Measurements from ENCODE around the gene ASH1L.

Gene ASH1L

DNA sequence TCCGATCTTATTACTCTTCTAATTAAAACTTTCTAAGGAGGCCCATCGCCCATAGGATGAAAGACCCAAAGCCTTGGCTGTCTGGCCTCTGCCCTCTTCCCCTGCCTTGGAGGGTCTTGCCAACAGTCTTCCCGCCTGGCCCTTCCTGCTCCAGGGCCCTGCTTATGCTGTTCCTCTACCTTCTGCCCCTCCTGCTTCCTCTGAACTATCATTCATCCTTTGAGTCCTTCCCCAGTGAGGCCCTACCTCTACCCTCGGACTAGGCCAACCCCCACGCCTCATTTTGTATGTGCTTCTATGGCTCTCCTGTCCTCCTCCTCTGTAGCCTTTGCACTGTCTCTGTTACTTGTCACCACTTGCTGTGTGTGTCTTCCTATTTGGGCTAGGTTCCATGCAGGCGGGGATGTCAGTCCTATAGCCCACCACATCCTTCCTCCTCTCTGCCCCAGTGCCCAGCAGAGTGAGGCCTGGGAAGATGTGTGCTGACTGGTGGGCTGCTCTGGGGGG lies 236.5 kb downstream of the ASH1L start:
- DNase-seq: no peak

DNA sequence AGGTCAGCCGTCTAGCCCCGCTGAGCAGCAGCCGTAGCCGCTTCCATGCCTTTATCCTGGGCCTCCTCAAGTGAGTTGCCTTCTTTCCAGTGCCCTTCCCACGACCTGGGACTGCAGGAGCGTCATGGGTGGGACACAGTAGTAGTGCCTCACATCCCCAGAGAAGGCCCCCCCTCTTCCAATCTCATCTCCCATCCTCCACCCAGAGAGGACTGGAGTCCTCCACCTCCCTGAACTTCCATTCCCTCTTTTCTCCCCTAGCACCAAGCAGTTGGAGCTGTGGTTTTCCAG lies 237.1 kb downstream of the ASH1L start:
- DNase-seq: no peak

DNA sequence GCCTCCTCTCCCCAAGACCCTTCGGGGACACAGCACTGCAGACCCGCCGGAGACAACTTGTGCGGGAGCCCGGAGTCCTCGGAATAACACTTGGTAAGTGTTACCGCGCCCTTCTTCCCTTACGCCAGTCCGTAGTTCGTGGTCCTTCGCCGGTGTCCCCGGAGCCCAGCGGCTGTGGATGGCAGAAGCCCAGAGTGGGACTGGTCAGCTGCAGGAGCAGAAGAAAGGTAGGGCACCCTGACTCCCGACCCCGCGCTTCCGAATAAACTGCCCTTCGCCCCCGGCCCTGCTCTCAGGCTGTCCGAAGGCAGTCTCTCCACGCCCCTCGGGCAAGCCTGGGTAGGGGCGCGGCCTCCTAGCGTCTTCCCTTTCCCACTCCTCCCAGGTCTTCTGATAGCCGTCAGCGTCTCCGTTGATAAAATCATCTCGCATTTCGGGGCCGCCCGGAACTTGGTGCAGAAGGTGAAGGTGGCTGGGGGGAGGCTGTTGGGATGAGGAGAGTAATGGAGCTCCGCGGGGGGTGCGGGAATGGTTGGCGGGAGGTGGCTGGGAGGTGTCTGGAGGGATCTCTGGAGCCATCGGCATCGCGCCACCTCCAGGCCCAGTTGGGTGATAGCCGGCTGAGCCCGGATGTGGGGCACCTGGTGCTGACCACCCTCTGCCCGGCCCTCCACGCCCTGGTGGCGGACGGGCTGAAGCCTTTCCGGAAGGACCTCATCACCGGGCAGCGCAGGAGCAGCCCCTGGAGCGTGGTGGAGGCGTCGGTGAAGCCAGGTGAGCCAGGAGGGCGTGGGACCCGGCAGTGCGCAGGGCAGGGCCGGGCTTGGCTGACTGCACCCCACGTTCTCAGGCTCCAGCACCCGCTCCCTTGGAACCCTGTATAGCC lies 237.6 kb downstream of the ASH1L start:
- peak; percentile 83 for DNase-seq

DNA sequence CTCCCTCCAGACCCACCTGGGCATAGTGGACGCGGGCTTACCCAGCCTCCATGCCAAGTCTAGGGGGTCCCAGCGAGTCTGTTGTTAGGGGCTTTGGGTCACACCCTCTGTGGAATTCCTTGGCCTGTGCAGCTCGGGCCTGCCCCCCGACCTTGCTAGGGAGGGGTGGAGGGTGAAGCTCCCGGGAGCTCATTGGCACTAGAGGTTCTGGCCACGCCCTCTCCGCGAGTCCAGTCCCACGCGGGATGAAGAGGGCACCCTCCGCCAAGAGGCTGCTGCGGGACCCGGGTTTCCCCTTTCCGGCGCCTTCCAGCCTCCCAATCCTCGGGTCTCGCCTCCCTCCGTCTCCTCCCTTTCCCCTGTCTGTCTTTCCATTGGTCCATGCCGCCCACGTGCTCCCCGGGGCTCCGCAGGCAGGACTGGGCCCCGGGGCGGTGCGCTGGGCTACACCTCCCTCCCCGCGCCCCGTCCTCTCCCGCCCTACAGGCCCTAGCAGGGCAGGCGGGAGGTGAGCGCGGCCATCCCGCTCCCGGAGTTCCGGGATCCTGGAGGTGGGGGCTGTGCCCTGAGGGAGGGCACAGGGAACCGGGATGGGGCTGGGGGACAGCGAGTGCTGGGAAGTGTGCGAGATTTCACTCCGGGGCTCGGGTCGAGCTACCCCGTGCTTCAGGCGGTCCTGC lies 238.4 kb downstream of the ASH1L start:
- DNase-seq: peak; percentile 98

DNA sequence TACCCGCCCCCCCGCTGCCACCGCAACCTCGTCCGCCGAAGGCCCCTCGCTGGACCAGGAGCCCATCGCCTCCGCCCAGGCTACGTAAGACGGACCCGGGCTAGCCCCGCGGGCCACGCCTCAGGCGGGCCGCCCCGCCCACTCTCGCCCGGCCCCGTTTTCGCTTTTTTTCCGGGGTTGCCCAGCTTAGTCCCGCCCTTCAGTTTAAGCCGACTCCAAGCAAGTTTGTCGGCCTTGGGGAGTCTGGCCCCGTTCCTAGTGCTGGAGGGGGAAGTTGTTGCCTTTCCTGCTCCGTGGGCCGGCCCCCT lies 238.9 kb downstream of the ASH1L start:
- peak; percentile 89 for DNase-seq

DNA sequence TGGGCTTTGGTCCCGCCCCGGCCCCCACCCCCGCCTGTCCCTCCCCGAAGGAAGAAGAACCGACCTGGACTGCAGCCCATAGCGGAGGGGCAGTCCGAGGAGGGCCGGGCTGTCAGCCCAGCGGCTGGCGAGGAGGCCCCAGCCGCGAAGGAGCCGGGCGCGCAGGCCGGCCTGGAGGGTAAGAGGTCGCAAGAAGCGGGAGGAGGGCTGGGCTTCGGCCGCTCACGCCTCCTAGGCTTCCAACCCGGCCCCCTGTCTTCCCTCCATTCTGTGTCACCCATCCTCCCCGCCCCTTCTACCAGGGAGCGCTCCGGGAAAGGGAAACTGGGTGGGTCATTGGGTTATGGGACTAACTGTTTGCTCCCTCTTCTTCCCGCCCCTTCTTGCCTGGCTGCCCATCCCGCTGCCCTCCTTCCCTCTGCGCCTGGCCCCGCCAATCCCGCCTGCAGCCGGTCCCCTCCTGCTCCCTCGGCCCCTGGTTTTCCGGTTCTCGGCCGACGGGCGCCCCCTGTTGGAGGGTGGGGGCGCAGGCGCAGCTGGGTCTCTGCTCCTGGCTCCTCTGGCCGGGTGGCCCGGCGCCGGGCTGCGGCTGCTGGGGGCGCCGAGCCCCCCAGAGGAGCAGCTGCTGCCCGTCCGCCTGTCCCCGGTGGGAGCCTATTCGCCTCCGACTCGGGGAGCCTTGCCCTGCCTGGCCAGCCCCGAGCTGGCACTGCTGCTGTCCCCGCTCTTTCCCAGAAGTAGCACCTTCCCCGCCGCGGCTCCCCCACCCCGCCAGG lies 239.5 kb downstream of the ASH1L start:
- DNase-seq: peak; percentile 91

DNA sequence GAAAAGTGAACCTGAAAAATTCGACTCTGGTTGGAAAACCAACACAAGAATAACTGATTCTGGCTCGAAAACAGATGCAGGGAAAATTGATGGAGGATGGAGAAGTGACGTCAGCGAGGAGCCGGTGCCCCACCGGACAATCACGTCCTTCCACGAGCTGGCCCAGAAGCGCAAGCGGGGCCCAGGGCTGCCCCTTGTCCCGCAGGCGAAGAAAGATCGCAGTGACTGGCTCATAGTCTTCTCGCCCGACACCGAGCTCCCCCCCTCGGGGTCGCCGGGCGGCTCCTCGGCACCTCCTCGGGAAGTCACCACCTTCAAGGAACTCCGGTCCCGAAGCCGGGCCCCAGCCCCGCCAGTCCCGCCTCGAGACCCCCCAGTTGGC lies 240.0 kb downstream of the ASH1L start:
- peak; percentile 58 for DNase-seq

DNA sequence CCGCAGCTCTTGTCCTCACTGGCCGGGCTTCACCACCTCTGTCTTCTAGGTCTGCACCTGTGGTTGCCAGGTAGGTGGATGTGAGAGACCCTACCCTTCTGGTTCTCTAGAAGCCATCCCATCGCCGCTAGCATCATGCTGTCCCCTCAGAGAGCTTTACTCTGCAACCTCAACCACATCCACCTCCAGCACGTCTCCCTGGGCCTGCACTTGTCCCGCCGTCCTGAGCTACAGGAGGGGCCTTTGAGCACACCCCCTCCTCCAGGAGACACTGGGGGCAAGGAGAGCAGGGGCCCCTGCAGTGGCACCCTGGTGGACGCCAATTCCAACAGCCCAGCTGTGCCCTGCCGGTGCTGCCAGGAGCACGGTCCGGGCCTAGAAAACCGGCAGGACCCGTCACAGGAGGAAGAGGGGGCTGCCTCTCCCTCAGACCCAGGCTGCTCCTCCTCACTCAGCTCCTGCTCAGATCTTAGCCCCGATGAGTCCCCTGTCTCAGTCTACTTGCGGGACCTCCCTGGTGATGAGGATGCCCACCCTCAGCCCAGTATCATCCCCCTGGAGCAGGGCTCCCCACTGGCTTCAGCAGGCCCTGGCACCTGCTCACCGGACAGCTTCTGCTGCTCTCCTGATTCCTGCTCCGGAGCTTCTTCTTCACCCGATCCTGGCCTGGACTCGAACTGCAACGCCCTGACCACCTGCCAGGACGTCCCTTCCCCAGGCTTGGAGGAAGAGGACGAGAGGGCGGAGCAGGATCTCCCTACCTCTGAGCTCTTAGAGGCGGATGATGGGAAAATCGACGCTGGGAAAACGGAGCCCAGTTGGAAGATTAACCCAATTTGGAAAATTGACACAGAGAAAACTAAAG lies 240.7 kb downstream of the ASH1L start:
- peak; percentile 37 for DNase-seq

DNA sequence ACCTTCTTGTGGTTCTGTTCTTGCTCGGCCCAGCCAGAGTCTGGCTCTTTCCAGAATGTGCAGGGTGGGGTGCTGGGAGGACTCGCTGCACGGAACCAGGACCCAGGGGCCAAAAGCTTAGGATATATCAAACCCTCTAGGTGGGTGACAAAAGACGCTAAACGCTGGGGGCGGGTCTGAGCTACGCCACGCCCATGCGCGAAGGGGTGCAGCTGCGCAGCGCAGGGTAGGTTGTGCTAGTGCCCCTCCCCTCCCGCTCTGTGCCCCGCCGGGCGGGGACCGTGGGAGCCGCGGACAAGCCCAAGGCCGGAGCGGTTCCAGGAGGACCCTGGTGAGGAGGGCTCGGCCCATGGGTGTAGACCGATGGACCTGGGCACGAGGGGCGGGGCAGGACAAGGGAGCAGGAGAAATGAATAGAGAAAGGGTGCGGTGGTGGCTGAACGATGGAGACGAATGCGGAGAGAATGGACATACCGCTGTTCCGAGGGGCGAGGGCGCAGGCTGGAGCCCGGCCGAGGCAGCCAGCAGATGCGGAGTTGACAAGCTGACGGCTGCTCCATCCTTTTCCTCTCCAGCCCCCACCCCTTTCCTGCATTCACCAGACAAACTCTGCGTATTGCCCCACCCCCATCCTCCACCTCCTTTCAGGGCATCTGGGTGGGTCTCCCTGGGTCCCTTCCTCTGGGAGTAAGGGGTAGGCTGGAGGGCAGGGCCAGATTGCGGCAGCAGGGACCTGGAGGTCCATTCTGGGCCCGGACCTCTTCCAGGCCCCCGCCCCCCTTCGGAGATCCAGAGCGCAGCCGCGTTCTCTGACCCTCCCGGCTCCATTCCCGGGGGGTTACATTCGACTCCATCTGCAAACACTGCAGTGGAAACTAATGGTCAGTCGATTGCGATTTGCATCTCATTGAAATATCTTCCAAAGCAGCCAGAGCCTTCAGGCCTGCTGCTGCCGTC lies 241.7 kb downstream of the ASH1L start, which contains the start of gene RUSC1:
Gene RUSC1 (plus strand): TSS at position 234 of the 957 bp plus-strand sequence. CDS start 880 bp downstream, outside the sequence.
- DNase-seq: peak; percentile 89

DNA sequence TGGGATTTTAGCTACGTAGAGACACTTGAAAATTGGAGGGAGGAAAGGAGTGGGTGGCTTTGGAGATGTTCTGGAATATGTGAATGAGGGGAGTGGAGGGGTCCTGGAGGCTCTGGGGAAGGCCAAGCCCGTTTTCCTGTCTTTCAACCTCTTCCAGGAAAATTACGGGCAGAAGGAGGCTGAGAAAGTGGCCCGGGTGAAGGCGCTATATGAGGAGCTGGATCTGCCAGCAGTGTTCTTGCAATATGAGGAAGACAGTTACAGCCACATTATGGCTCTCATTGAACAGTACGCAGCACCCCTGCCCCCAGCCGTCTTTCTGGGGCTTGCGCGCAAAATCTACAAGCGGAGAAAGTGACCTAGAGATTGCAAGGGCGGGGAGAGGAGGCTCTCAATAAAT lies 242.4 kb downstream of the ASH1L start:
- DNase-seq: no peak

DNA sequence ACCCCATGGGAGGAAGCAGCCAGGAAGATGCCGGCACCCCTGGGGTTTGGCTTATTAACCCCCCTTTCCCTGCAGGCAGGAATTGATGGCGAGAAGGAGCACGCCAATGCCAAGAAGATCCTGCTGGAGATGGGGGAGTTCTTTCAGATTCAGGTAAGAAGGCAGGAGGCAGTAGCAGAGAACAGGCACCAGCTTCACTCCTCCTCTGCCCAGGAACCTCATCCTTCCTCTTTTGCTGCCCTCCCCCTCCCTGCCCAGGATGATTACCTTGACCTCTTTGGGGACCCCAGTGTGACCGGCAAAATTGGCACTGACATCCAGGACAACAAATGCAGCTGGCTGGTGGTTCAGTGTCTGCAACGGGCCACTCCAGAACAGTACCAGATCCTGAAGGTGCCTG lies 243.1 kb downstream of the ASH1L start:
- no peak for DNase-seq

DNA sequence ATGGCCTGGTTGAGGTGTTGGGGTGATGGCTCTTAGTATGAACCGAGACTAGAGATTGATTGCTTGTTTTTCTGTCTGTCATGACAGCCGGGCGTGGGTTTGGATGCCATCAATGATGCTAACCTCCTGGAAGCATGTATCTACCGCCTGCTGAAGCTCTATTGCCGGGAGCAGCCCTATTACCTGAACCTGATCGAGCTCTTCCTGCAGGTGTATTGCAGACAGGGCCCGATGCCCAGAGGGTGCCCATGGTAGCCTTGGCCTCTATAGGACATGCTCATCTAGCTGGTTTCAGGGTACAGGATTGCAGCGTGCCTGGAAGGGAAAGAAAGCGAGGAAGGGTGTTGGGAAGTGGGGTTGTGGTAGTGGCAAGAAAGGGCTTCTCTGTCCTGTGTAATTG lies 244.5 kb downstream of the ASH1L start:
- DNase-seq: no peak

DNA sequence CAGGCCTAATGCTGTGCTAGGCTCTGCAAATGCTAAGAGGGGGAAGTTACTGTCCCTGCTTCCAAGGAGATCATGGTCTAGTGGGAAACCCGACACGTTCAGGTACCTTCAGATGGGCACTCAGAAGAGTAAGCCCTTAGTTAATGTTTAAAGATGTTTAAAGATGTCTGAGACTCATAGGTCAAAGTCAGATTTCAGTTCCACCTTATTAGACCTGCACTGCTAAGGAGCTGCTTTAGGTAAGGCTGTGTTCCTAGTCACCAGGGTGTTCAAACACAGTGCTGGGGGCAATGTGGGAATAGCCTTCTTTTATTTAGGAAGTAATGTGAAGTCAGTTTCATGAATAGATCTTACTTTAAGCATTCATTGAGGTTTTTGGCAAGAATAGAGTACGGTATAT lies 245.7 kb downstream of the ASH1L start:
- no peak for DNase-seq

DNA sequence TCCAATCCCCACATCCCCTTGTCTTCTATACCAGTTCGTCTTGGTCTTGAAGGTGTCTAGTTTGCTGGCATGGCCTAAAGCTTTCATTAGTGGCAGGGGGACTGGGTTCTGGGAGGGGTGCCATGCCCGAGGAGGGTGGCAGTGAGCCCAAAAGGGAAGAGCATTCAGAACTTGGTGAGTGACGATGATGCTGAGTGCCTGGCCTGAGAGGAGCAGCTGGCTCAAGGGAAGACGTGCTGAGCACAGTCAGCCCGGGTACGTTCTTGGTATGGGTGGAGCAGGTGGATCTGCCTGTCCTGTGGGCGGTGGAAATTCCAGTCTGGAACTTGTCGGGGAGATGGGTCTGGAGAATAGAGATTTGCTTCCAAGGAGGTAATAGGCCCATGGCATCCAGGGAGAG lies 249.3 kb downstream of the ASH1L start:
- DNase-seq: no peak

DNA sequence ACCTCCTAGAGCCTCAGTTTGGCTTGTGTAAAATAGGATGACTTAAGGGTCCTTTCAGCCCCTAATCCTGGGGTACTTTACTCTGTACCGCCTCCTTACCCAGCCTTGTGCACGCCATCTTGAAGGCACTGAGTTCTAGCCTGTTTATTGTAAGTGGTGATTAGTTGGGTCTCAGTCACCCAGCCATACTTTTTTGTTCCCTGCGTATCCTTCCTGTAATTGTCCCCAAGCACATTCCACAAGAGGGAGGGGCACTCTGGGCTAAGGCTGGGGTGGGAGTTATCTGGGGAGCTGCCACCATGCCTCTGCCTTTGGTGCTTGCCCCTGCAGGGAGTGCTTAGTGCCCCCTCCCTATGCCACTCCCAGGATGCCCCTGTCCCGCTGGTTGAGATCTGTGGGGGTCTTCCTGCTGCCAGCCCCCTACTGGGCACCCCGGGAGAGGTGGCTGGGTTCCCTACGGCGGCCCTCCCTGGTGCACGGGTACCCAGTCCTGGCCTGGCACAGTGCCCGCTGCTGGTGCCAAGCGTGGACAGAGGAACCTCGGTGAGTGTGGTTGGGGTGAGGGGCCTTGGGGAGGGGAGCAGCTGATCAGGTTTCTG lies 253.1 kb downstream of the ASH1L start:
- DNase-seq: peak; percentile 44

DNA sequence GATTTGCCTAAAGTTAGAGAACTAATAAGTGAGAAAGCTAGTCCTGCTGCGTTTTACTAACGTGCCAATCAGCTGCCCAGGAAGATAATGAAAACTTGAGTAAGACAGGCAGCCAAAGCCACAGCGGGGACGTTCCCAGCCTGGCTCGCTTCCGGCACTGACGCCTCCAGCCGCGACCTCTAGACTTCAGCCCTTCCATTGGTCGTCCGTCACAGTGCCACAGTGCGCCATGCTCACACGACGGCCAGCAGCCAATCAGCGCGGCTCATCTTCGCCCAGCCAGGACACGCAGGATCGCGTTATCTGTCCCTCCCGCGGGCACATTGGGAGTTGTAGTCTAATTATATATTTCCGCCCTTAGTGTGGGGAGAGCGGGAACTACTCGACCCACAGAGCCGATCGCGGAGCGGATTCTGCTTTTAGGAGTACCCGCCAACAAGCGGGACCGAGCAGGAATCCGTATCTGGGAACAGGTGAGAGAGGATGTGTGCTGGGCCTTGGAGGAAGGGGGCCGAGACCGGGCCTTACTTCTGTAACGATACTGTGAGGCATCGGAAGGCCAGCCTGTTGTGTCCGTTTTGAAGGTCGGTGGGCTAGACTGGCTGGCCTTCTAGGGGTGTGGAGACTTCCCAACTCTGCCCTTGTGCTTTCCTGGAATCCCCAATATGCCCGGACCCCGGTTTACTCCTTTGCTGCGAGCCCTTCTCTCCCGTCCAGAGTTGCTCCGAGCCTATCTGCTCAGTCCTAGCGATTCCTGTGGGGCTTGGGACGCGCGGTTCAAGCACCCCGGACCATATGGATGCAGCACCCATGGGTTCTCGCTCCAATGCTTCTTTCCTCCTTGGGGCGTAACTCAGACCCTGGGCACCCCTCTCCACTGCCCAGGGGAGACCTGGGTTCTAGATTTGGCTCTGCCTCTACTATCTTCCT lies 253.8 kb downstream of the ASH1L start, which contains the start of gene FDPS:
Gene FDPS (plus strand): TSS at position 374 of the 930 bp plus-strand sequence. CDS start 924 bp downstream, outside the sequence.
- DNase-seq: peak; percentile 99

DNA sequence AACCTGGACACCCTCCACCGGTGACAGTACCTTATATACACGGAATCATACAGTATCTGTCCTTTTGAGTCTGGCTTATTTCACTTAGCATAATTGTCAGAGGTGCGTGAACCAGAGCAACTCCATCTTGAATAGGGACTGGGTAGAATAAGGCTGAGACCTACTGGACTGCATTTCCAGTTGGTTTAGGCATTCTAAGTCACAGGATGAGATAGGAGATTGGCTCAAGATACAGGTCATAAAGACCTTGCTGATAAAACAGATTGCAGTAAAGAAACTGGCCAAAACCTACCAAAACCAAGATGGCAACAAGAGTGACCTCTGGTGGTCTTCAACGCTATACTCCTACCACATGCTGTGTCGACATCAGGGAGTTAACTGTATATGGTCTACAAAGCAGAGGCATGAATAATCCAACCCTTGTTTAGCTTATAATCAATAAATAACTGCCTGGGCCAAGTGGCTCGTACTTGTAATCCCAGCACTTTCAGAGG lies 255.3 kb downstream of the ASH1L start:
- peak; percentile 49 for DNase-seq

DNA sequence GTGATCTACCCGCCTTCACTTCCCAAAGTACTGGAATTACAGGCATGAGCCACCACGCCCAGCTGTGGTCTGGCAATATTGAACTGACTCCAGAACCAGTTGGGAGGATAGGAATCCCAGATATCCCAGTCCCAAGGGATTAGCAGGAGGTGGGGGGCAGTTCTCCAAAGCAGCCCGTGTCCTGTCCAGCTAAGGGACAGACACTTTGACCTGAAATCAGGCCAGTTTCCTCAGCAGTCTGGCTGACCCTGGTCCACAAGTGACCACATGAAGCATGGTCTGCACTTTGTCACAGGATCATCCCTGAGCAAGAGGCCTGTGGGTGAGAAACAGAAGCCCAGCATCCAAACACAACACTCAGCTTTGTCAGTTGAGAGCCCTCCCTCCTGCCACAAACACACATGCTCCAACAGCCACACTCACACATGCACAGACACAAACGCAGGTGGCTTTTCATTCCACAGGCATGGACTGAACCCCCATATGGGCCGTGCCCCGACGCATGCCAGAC lies 256.7 kb downstream of the ASH1L start:
- no peak for DNase-seq

DNA sequence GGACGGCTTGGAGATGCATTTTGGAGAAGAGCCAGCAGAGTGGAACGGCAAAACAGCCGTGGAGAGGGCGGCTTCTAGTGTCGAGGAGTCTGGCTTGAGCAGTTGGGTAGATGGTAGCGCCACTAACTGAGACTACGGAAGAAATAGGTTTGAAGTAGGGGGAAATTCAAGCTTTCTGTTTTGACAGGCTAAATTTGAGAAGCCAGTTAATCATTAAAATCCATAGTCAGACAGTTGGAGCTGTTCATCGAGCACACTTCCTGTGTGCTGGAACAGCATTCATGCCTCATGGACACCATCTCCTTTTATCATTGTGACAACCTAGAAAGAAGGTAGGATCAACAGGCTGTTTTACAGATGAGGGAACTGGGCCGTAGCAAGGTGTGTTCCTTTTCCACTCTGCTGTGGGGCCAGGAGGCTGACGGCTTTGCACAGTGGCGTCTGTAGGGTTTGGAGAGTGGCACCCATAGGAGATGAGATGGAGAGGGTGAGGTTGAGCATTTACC lies 258.0 kb downstream of the ASH1L start:
- no peak for DNase-seq

All from NCI-H69 (cell line).